ENCODE measurements around the gene TCEAL3. TPM values are rescaled to one million over a fixed set of nuclear protein-coding genes. Genes with fewer than 3 reads are reported as not detected.

Gene TCEAL3
- total and polyA plus RNA-seq, 2 of the 8 experiments (the other 6 are each of a cell fraction or from before 2014, with no cell fraction given), result 4.4 to 12.0 TPM

DNA sequence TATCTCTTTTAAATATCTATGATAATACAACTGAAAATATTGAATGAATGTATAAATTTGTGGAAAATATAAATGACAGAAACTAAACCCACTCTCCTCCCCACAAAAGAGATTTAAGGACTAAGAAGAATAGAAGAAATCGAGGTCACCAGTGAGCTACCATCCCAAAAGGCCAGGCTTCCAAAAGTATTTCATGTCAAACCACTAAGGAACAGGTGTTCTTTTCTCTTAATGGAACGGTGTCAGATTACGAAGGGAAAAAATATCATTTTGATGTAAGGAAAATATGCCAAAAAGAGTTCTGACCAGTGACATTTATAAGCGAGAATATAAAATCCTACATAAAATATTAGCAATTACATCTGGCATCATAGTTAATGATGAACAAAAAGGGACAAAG, 36.0 kb upstream of the TCEAL3 start:
- Histone ChIP-seq H3K4me3 (ENCODE audit: extremely low read depth in 1 of 4, insufficient read depth in 2 of 4, low read depth in 3 of 4, low read length in 4 of 4) (no peak overlapping the region), H3K27me3 (replicated peaks in 1 of 4; ENCODE audit: control insufficient read depth in 3 of 4, extremely low read depth in 1 of 4, insufficient read depth in 3 of 4, low read length in 3 of 4) (no peaks in the 10 kb centered on the region), H4K8ac (ENCODE audit: extremely low read depth, insufficient read depth, low read length) (no peak overlapping the region), H2BK20ac (ENCODE audit: low read length) (no peak overlapping the region), H3K79me1 (ENCODE audit: low read depth, low read length) (no peaks in the 10 kb centered on the region), H2AFZ (ENCODE audit: low read length) (no peak overlapping the region), H3K4me1 (replicated peaks in 1 of 4; ENCODE audit: control insufficient read depth in 3 of 4, insufficient read depth in 4 of 4, low read length in 3 of 4) (no peaks in the 10 kb centered on the region), H2AK5ac (ENCODE audit: low read depth, low read length) (no peak overlapping the region), H3K56ac (replicated peaks; ENCODE audit: insufficient read length, low read depth, low read length) (no peak overlapping the region), H3K18ac (ENCODE audit: extremely low read depth, low read length) (no peak overlapping the region), H2BK15ac (ENCODE audit: low read length) (no peak overlapping the region), H3K4ac (replicated peaks; ENCODE audit: insufficient read length, low read depth, low read length) (no peak overlapping the region), H4K20me1 (replicated peaks in 1 of 2; ENCODE audit: control insufficient read depth in 1 of 2, insufficient read depth in 2 of 2, low read length in 2 of 2) (no peaks in the 10 kb centered on the region), H2BK120ac (replicated peaks; ENCODE audit: low read depth, low read length) (no peak overlapping the region), H2BK12ac (ENCODE audit: low read depth, low read length) (no peak overlapping the region), H3K9ac (replicated peaks in 1 of 4; ENCODE audit: extremely low read depth in 1 of 4, low read depth in 3 of 4, low read length in 3 of 4) (no peak overlapping the region), H3K4me2 (ENCODE audit: insufficient read depth in 1 of 2, low read depth in 2 of 2, low read length in 2 of 2) (no peak overlapping the region), H3K14ac (ENCODE audit: insufficient read length) (no peak overlapping the region), H3K23me2 (ENCODE audit: low read depth, low read length) (no peaks in the 10 kb centered on the region), H3K79me2 (ENCODE audit: control insufficient read depth in 1 of 2, insufficient read depth in 2 of 2, low read length in 2 of 2) (no peaks in the 10 kb centered on the region), H4K91ac (replicated peaks; ENCODE audit: insufficient read length, low read length) (no peak overlapping the region), H2BK5ac (ENCODE audit: low read depth, low read length) (no peak overlapping the region), H3K27ac (ENCODE audit: low read depth, low read length) (no peak overlapping the region), H3K23ac (ENCODE audit: insufficient read length) (no peak overlapping the region), H4K5ac (ENCODE audit: insufficient read length, low read depth, low read length) (no peak overlapping the region), H3K36me3 (ENCODE audit: control insufficient read depth in 2 of 4, insufficient read depth in 4 of 4, low read length in 3 of 4) (no peaks in the 10 kb centered on the region), H3K9me3 (ENCODE audit: insufficient read depth in 2 of 2, low read depth in 1 of 2, low read length in 1 of 2) (no peaks in the 10 kb centered on the region)
- whole genome bisulfite sequencing, 2 experiments (ENCODE audit: extremely low coverage in 1 of 2, insufficient coverage in 1 of 2, insufficient read length in 1 of 2, insufficient replicate concordance in 2 of 2, low coverage in 1 of 2, low lambda C conversion rate in 2 of 2, missing lambda C conversion rate in 1 of 2), result 94% methylated on average over 4 of the region's 4 CpGs; no CpG with 5 or more reads in 1 of the 2 experiments
- ChIA-PET POLR2A (ENCODE audit: partially characterized antibody) (interaction anchor here (1.2 kb wide), 1 partner anchor 9 kb away, joined by 6 read pairs; no protein-coding TSS in a partner anchor), CTCF (ENCODE audit: partially characterized antibody) (no interaction called here)
- TF ChIP-seq BCL11A (IDR thresholded peaks at IDR 0.05; ENCODE audit: low read depth in 2 of 2, low read length in 2 of 2) (no peak), SUZ12 (IDR thresholded peaks at IDR 0.05; ENCODE audit: low read length) (no peak), CBX5 (IDR thresholded peaks at IDR 0.05; ENCODE audit: low read depth, low read length) (no peak), YY1 (IDR thresholded peaks at IDR 0.05; ENCODE audit: low read depth, low read length) (no peak), SP4 (IDR thresholded peaks at IDR 0.05; ENCODE audit: low read length) (no peak), EP300 (IDR thresholded peaks at IDR 0.05; ENCODE audit: borderline replicate concordance in 1 of 2, low read depth in 2 of 2, low read length in 2 of 2) (no peak), SIRT6 (IDR thresholded peaks at IDR 0.05; ENCODE audit: low read length) (no peak)
- TF ChIP-seq, protein P1, sequence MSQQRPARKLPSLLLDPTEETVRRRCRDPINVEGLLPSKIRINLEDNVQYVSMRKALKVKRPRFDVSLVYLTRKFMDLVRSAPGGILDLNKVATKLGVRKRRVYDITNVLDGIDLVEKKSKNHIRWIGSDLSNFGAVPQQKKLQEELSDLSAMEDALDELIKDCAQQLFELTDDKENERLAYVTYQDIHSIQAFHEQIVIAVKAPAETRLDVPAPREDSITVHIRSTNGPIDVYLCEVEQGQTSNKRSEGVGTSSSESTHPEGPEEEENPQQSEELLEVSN (IDR thresholded peaks at IDR 0.05), result no peak
- TF ChIP-seq, protein P2, sequence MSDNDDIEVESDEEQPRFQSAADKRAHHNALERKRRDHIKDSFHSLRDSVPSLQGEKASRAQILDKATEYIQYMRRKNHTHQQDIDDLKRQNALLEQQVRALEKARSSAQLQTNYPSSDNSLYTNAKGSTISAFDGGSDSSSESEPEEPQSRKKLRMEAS (IDR thresholded peaks at IDR 0.05), result no peak
- DNase-seq (ENCODE audit: low read depth in 1 of 2, low spot score in 2 of 2) (no peak), FAIRE-seq (no peak)
